HEK293T (cell line): ENCODE results near the gene KCNJ15.

ENCODE experiments used
- CTCF ChIA-PET: fragments of 350-600 bp; formaldehyde crosslinking; extraction: SDS; loops from one replicate; lab custom pipeline; 2021; ENCODE audit warnings: antibody characterized with exemption, inconsistent platforms; lab: Yijun Ruan, JAX
- POLR2A ChIA-PET: fragments of 350-600 bp; formaldehyde crosslinking; extraction: SDS; loops from one replicate; lab custom pipeline; 2020; ENCODE audit warnings: antibody characterized with exemption, inconsistent platforms; lab: Yijun Ruan, JAX
- DNase-seq: peaks from one replicate; pipeline ENCODE4 v3.0.0; 2012; ENCODE audit warnings: mixed read lengths; ENCODE audit errors: extremely low spot score
- ARNT ChIP-seq: fragments of 450-650 bp; IDR thresholded peaks from 2 replicates; pipeline ENCODE4 v1.6.1; 2017; ENCODE audit warnings: mild to moderate bottlenecking
- BHLHE40 ChIP-seq: fragments of 450-650 bp; IDR thresholded peaks from 2 replicates; pipeline ENCODE4 v1.6.1; 2016; ENCODE audit warnings: mild to moderate bottlenecking, moderate library complexity, borderline replicate concordance
- CTBP1 ChIP-seq: fragments of 450-650 bp; IDR thresholded peaks from 2 replicates; pipeline ENCODE4 v1.6.1; 2016; ENCODE audit warnings: borderline replicate concordance
- ELF4 ChIP-seq: fragments of 450-650 bp; IDR thresholded peaks from 2 replicates; pipeline ENCODE4 v1.6.1; 2017; ENCODE audit warnings: antibody characterized with exemption
- FOXA1 ChIP-seq: fragments of 450-650 bp; IDR thresholded peaks from 2 replicates; pipeline ENCODE4 v1.6.1; 2016; ENCODE audit warnings: mild to moderate bottlenecking
- FOXK2 ChIP-seq: fragments of 450-650 bp; IDR thresholded peaks from 2 replicates; pipeline ENCODE4 v1.6.1; 2016; ENCODE audit warnings: mild to moderate bottlenecking
- FOXM1 ChIP-seq: fragments of 450-650 bp; IDR thresholded peaks from 2 replicates; pipeline ENCODE4 v1.6.1; 2017; ENCODE audit warnings: mild to moderate bottlenecking, borderline replicate concordance
- HDGF ChIP-seq: fragments of 450-650 bp; IDR thresholded peaks from 2 replicates; pipeline ENCODE4 v1.6.1; 2017; ENCODE audit warnings: antibody characterized with exemption, borderline replicate concordance
- L3MBTL2 ChIP-seq: fragments of 450-650 bp; conservative IDR thresholded peaks from 2 replicates; pipeline ENCODE4 v1.6.1; 2016; ENCODE audit warnings: mild to moderate bottlenecking
- LEF1 ChIP-seq: fragments of 450-650 bp; IDR thresholded peaks from 2 replicates; pipeline ENCODE4 v1.6.1; 2017; ENCODE audit warnings: mild to moderate bottlenecking, borderline replicate concordance
- NFRKB ChIP-seq: fragments of 450-650 bp; IDR thresholded peaks from 2 replicates; pipeline ENCODE4 v1.6.1; 2016; ENCODE audit warnings: mild to moderate bottlenecking, moderate library complexity
- PKNOX1 ChIP-seq: fragments of 450-650 bp; IDR thresholded peaks from 2 replicates; pipeline ENCODE4 v1.6.1; 2016
- SP1 ChIP-seq: fragments of 450-650 bp; IDR thresholded peaks from 2 replicates; pipeline ENCODE4 v1.6.1; 2017
- SUZ12 ChIP-seq: fragments of 450-650 bp; IDR thresholded peaks from 2 replicates; pipeline ENCODE4 v1.6.1; 2016; ENCODE audit warnings: mild to moderate bottlenecking
- TARDBP ChIP-seq: fragments of 450-650 bp; IDR thresholded peaks from 2 replicates; pipeline ENCODE4 v1.6.1; 2016
- ZNF384 ChIP-seq: fragments of 450-650 bp; IDR thresholded peaks from 2 replicates; pipeline ENCODE4 v1.6.1; 2016

The KCNJ15 gene

GRCh38 chr21:38220270-38220737 is 36.5 kb upstream of the KCNJ15 start:
- POLR2A ChIA-PET = no interaction called here
- CTCF ChIA-PET = interaction anchor here (3.1 kb wide), 1 partner anchor 132 kb away, joined by 14 read pairs; no protein-coding TSS in a partner anchor

GRCh38 chr21:38221594-38221993 is 35.2 kb upstream of the KCNJ15 start:
- CTCF ChIA-PET = no interaction called here
- POLR2A ChIA-PET = no interaction called here
- DNase-seq = no peak
- TF ChIP-seq TARDBP = no peak
- no peak for TF ChIP-seq SP1
- TF ChIP-seq HDGF = no peak

More at GRCh38 chr21:38220270-38220737, 36.5 kb upstream of the KCNJ15 start:
- no peak for DNase-seq
- no peak for TF ChIP-seq FOXK2
- TF ChIP-seq LEF1 = no peak
- TF ChIP-seq BHLHE40 = no peak
- no peak for TF ChIP-seq L3MBTL2

GRCh38 chr21:38223893-38224540 is 32.8 kb upstream of the KCNJ15 start:
- POLR2A ChIA-PET = no interaction called here
- CTCF ChIA-PET = interaction anchor here (1.0 kb wide), 1 partner anchor 128 kb away, joined by 4 read pairs; no protein-coding TSS in a partner anchor

GRCh38 chr21:38227401-38227800 is 29.4 kb upstream of the KCNJ15 start:
- CTCF ChIA-PET = no interaction called here
- POLR2A ChIA-PET = no interaction called here
- no peak for TF ChIP-seq ARNT
- no peak for TF ChIP-seq SP1
- no peak for TF ChIP-seq NFRKB
- no peak for TF ChIP-seq BHLHE40
- TF ChIP-seq FOXK2 = no peak
- no peak for TF ChIP-seq FOXA1
- no peak for TF ChIP-seq ELF4
- no peak for TF ChIP-seq PKNOX1
- TF ChIP-seq LEF1 = no peak
- TF ChIP-seq HDGF = no peak
- TF ChIP-seq TARDBP = no peak
- no peak for TF ChIP-seq FOXM1
- TF ChIP-seq ZNF384 = no peak
- TF ChIP-seq L3MBTL2 = no peak

More at GRCh38 chr21:38223893-38224540, 32.8 kb upstream of the KCNJ15 start:
- DNase-seq = no peak
- no peak for TF ChIP-seq ELF4
- no peak for TF ChIP-seq BHLHE40

GRCh38 chr21:38228115-38228514 is 28.7 kb upstream of the KCNJ15 start:
- ChIA-PET POLR2A (no interaction called here), CTCF (no interaction called here)
- DNase-seq = no peak
- TF ChIP-seq ARNT = no peak
- TF ChIP-seq HDGF = no peak
- TF ChIP-seq L3MBTL2 = no peak
- TF ChIP-seq SP1 = no peak
- no peak for TF ChIP-seq ELF4
- TF ChIP-seq CTBP1 = no peak
- no peak for TF ChIP-seq SUZ12
- no peak for TF ChIP-seq LEF1
- no peak for TF ChIP-seq FOXM1

More at GRCh38 chr21:38227401-38227800, 29.4 kb upstream of the KCNJ15 start:
- DNase-seq = no peak

GRCh38 chr21:38228537-38228936 is 28.3 kb upstream of the KCNJ15 start:
- DNase-seq = no peak
- ChIA-PET CTCF (no interaction called here), POLR2A (no interaction called here)
- TF ChIP-seq SUZ12 (no peak), ARNT (no peak), HDGF (no peak), CTBP1 (no peak), BHLHE40 (no peak), FOXK2 (no peak), NFRKB (no peak), ELF4 (no peak), TARDBP (no peak), L3MBTL2 (no peak), ZNF384 (no peak), SP1 (no peak)

GRCh38 chr21:38229260-38229877 is 27.4 kb upstream of the KCNJ15 start:
- no peak for DNase-seq
- TF ChIP-seq SUZ12 (no peak), ARNT (no peak), CTBP1 (no peak), BHLHE40 (no peak), TARDBP (no peak), FOXM1 (no peak), NFRKB (no peak), ZNF384 (no peak), LEF1 (no peak)
- CTCF ChIA-PET = no interaction called here
- POLR2A ChIA-PET = no interaction called here
